ENCODE measurements around the gene SUSD4. TPM values are rescaled to one million over a fixed set of nuclear protein-coding genes. Genes with fewer than 3 reads are reported as not detected.

SUSD4 gene
- total RNA-seq, 1 experiment from 2014 or later: 3.5 TPM

- Histone ChIP-seq H2AFZ (ENCODE audit: low read length) (no peak overlapping the region), H4K8ac (replicated peaks; ENCODE audit: insufficient read length, low read depth, low read length) (no peak overlapping the region), H3K4me2 (ENCODE audit: insufficient read depth, insufficient read length, low read length) (no peak overlapping the region), H3K4ac (ENCODE audit: low read depth, low read length) (no peak overlapping the region), H3K56ac (ENCODE audit: insufficient read length, low read depth, low read length) (no peak overlapping the region), H4K20me1 (ENCODE audit: control insufficient read depth, insufficient read depth, insufficient read length) (no peaks in the 10 kb centered on the region), H2BK20ac (ENCODE audit: low read depth, low read length, poor library complexity, severe bottlenecking) (no peak overlapping the region), H3K27me3 (ENCODE audit: insufficient read depth, low read length) (no peaks in the 10 kb centered on the region), H3K4me1 (ENCODE audit: insufficient read depth, low read length) (no peaks in the 10 kb centered on the region), H4K5ac (ENCODE audit: insufficient read length, low read depth, low read length) (no peak overlapping the region), H3K27ac (ENCODE audit: insufficient read length, low read depth, low read length) (no peak overlapping the region), H2BK15ac (ENCODE audit: low read depth, low read length) (no peak overlapping the region), H2BK12ac (ENCODE audit: insufficient read length, low read depth, low read length) (no peak overlapping the region), H3K79me1 (ENCODE audit: insufficient read depth, low read depth, low read length, poor library complexity, severe bottlenecking) (no peaks in the 10 kb centered on the region), H3K18ac (ENCODE audit: insufficient read length, low read depth, low read length) (no peak overlapping the region), H2BK5ac (ENCODE audit: insufficient read length, low read length) (no peak overlapping the region), H4K91ac (ENCODE audit: insufficient read length, low read depth, low read length) (no peak overlapping the region), H2BK120ac (ENCODE audit: low read depth, low read length, poor library complexity, severe bottlenecking) (no peak overlapping the region), H3K79me2 (ENCODE audit: insufficient read depth, low read length) (no peaks in the 10 kb centered on the region), H3K14ac (ENCODE audit: insufficient read depth, low read length) (no peak overlapping the region), H2AK5ac (ENCODE audit: insufficient read length, low read length) (no peak overlapping the region), H3K9me3 (ENCODE audit: control insufficient read depth, low read depth, low read length) (no peaks in the 10 kb centered on the region), H3K9ac (ENCODE audit: extremely low read depth, insufficient read length, low read length) (no peak overlapping the region), H3K23ac (ENCODE audit: insufficient read length, low read depth, low read length) (no peak overlapping the region), H3T11ph (ENCODE audit: low read length) (no peak overlapping the region), H3K23me2 (ENCODE audit: insufficient read length, low read depth, low read length, poor library complexity, severe bottlenecking) (no peaks in the 10 kb centered on the region)
- peaks cover 42% of the 10 kb centered on the region for H3K27me3 Mint-ChIP-seq (ENCODE audit: low read depth)
- DNase-seq: no peak
- H3K36me3 Mint-ChIP-seq (ENCODE audit: insufficient read depth in 1 of 3, low read depth in 3 of 3): peaks cover 0 to 4% (median 1%) of the 10 kb centered on the region in 3 experiments; a peak in 3 of 7 replicates
- no CpG with 5 or more reads among the region's 3 CpGs for WGBS (ENCODE audit: extremely low coverage, insufficient read length, low lambda C conversion rate)
- H3K27ac Mint-ChIP-seq: no peak overlapping the region; a peak in 1 of 7 replicates
- TF ChIP-seq CTCF (conservative IDR thresholded peaks at IDR 0.05): no peak
- peaks cover 14 to 17% of the 10 kb centered on the region in 2 experiments for H3K4me1 Mint-ChIP-seq
- peaks cover 2 to 5% of the 10 kb centered on the region in 2 experiments; a peak in 2 of 5 replicates for H3K9me3 Mint-ChIP-seq
- no peak overlapping the region for H3K4me3 Mint-ChIP-seq
Observed at GRCh38 chr1:223179280-223179679, 184.7 kb downstream of the SUSD4 start.
